Pancreas (tissue), 10 donors: ENCODE results near the gene GRID1. TPM values are rescaled to one million over a fixed set of nuclear protein-coding genes. Genes with fewer than 3 reads are reported as not detected.
A peak's percentile ranks its signal among the peaks of the same experiment; 100 is the strongest.

Experiments
- ATAC-seq, 4 donors: fragments of 200-7000 bp; cut with Tn5 transposase; one replicate each; pipeline versions ENCODE4 v1.8.0 to v1.9.1; 2020; ENCODE audit warnings: mild to moderate bottlenecking in 4 of 4, moderate library complexity in 4 of 4
- DNase-seq, 6 donors: peaks; one replicate each; pipeline ENCODE4 v3.0.0-alpha.2; 2020
- FAIRE-seq: peaks from 2 replicates; lab custom pipeline; 2012; peaks lifted over from hg19 to GRCh38; lab: Jason Lieb, UNC
- H3K27ac ChIP-seq, 4 donors: fragments of 200-600 bp; sonication (generic); 1 replicate in 3 of 4; 2 replicates in 1 of 4; pipeline versions ENCODE4 v1.5.0 to v1.8.0; 2020
- H3K27me3 ChIP-seq, 4 donors: fragments of 200-600 bp; one replicate each; pipeline ENCODE4 v1.8.0; 2021
- H3K36me3 ChIP-seq, 3 donors: fragments of 200-600 bp; sonication (generic) in 1 of 3; one replicate each; pipeline versions ENCODE4 v1.5.0 to v1.8.0; 2020 to 2021
- H3K4me1 ChIP-seq, 3 donors: fragments of 200-600 bp; one replicate each; pipeline ENCODE4 v1.8.0; 2021
- H3K4me3 ChIP-seq, 4 donors: fragments of 200-600 bp; sonication (generic) in 2 of 4; one replicate each; pipeline versions ENCODE4 v1.5.0 to v1.8.0; 2020 to 2021
- H3K9me3 ChIP-seq, 4 donors: fragments of 200-600 bp; one replicate each; pipeline ENCODE4 v1.8.0; 2021
- WGBS, 2 donors: extraction: QIAGEN DNeasy Blood & Tissue Kit; methylation state at CpG; one replicate each; pipeline ENCODE4 v1.1.7; 2013; 5-methylcytosine and 5-hydroxymethylcytosine counted together
- intact Hi-C, 3 donors: fragments of 100-400 bp; cut with DNase I; formaldehyde crosslinking; loops; one replicate each; pipeline versions ENCODE4 v1.11.1 to v1.14.2; 2022
- polyA plus RNA-seq, 2 donors: library from polyadenylated mRNA; stranded (reverse); fragments of 200-250 nt; gene quantifications; one replicate each; pipeline ENCODE4 v1.2.3, GENCODE V29; 2013
- total RNA-seq, 6 donors: library from RNA; stranded (reverse); fragmentation: NEBNext Ultra II Directional in 4 of 6; extraction: Animal tissue kit (Norgen Biotek cat#: 25700) in 4 of 6; gene quantifications; one replicate each; pipeline versions ENCODE4 v1.2.1 to v1.2.4, GENCODE V29; 2021 to 2023
- TF ChIP-seq, protein P1 (sequence below), 4 donors: fragments of 200-600 bp; sonication (generic) in 3 of 4; IDR thresholded peaks; one replicate each; pipeline versions ENCODE4 v1.5.0 to v1.8.0; 2021; ENCODE audit warnings: antibody characterized with exemption in 4 of 4
- donor health status: healthy with polysubstance abuse.
- donor health status: DM: no; HTN: no; CAD: no; lungs with moderate emphysema.
- donor health status: DM: no; HTN: no; CAD: no.
- donor health status: control.
- donor health status: control.
- donor health status: Bipolar disorder and iron deficiency.
- donor health status: DM: yes; HTN: yes; CAD: no.
- donor health status: DM: no; HTN: no; CAD: no.
- donor health status: DM: no; HTN: no; CAD: no.
- donor health status: DM: yes; HTN: yes; CAD: no.

GRID1 gene
- total and polyA plus RNA-seq, 8 donors: 0.05 to 1.5 (median 0.91) TPM

GRCh38 chr10:86218160-86218559 lies 148.4 kb downstream of the GRID1 start:
- Histone ChIP-seq H3K27ac (no peak overlapping the region), H3K4me3 (no peak overlapping the region), H3K9me3 (no peaks in the 10 kb centered on the region), H3K4me1 (no peaks in the 10 kb centered on the region), H3K27me3 (no peaks in the 10 kb centered on the region), H3K36me3 (no peaks in the 10 kb centered on the region)
- no peak for FAIRE-seq
- intact Hi-C loops: no loop called here
- WGBS, 2 donors: 84 to 96% methylated on average over 4 of the region's 4 CpGs
- TF ChIP-seq, protein P1, sequence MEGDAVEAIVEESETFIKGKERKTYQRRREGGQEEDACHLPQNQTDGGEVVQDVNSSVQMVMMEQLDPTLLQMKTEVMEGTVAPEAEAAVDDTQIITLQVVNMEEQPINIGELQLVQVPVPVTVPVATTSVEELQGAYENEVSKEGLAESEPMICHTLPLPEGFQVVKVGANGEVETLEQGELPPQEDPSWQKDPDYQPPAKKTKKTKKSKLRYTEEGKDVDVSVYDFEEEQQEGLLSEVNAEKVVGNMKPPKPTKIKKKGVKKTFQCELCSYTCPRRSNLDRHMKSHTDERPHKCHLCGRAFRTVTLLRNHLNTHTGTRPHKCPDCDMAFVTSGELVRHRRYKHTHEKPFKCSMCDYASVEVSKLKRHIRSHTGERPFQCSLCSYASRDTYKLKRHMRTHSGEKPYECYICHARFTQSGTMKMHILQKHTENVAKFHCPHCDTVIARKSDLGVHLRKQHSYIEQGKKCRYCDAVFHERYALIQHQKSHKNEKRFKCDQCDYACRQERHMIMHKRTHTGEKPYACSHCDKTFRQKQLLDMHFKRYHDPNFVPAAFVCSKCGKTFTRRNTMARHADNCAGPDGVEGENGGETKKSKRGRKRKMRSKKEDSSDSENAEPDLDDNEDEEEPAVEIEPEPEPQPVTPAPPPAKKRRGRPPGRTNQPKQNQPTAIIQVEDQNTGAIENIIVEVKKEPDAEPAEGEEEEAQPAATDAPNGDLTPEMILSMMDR (IDR thresholded peaks at IDR 0.05): no peak
- ATAC-seq: no peak
- DNase-seq: no peak

DNA sequence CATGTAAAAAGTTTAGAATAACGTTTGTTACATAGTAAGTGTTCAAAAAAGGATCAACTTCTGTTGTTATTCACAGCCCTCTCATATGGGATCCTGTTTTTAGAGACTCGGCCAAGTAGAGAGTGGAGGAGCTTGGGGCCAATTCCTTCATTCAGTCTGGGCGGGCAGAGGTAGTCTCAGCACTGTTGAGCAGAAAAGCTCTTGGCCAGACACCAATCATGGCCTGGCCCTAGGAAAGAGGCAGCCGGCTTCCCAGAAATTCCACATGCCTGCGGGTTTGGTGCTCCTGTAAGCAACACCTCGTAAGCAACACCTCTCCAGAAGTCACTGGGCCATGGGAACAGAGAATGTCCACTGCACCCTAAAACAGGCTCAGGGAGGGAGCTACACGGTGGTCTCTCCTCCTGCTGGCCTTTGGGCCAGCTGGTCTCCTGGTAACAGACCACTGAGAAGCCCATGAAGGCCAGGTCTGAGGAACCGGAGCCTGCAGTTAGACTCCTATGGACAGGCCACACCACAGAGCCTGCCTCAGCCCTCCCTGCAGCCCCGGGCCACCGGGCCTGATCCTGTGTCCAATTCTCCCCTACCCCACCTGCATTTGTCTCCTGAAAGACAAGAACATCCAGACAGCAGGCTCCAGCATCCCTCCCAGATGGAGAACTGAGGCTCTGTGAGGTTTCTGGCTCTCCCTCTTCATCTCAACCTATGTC lies 149.1 kb downstream of the GRID1 start:
- H3K9me3 ChIP-seq: no peaks in the 10 kb centered on the region
- ATAC-seq (no peak), DNase-seq (no peak), FAIRE-seq (no peak)
- H3K36me3 ChIP-seq: no peaks in the 10 kb centered on the region
- no peaks in the 10 kb centered on the region for H3K4me1 ChIP-seq
- WGBS, 2 donors: 68 to 73% methylated on average over 10 of the region's 10 CpGs
- no peak overlapping the region for H3K27ac ChIP-seq
- intact Hi-C loops: no loop called here
- no peak overlapping the region for H3K4me3 ChIP-seq
- TF ChIP-seq, protein P1 (IDR thresholded peaks at IDR 0.05): no peak
- no peaks in the 10 kb centered on the region for H3K27me3 ChIP-seq

DNA sequence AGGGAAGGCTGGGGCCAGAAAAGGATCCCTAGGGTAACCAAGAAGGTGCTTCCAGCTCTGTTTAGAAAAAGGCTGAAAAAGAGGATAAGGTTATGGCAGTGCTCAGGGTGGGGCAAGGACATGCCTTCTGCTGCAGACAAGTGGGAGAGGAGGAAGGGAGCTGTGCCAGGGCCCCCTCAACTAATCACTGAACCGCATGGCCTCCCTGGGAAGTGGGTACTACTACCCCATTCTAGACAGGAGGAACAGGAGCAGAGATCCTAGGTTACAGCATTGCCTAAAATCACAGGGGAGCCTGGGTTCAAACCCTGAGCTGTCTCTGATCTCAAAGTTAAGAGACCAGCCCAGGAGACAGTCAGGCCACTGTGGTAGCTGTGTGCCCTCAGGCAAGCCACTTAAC lies 149.7 kb downstream of the GRID1 start:
- no peaks in the 10 kb centered on the region for H3K4me1 ChIP-seq
- H3K27ac ChIP-seq: no peak overlapping the region
- DNase-seq (peak in 1 of 6 donors; percentile 20), FAIRE-seq (no peak), ATAC-seq (no peak)
- no peaks in the 10 kb centered on the region for H3K9me3 ChIP-seq
- no peaks in the 10 kb centered on the region for H3K36me3 ChIP-seq
- H3K27me3 ChIP-seq: no peaks in the 10 kb centered on the region
- H3K4me3 ChIP-seq: no peak overlapping the region
- intact Hi-C loops: no loop called here
- WGBS, 2 donors: 87 to 100% methylated on average over 1 of the region's 1 CpG
- TF ChIP-seq, protein P1 (IDR thresholded peaks at IDR 0.05): no peak

DNA sequence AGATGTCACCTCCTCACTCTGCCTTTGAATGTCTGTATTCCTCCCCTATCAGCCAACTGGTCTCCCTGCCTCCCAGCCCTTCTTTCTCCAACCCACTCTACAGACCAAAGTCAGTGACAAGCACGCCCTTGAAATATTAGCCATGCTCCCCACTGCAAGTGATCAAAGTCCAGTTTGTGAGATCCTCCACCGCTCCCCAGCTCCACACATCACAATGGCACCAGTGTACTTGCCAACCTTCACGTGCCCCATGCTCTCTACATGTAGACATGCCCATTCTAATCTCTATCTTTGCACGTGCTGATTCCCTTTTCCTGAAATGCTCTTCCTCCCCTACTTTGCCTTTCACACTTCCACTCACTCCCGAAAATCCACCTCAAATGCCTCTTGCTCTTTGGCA lies 150.9 kb downstream of the GRID1 start:
- H3K36me3 ChIP-seq: no peaks in the 10 kb centered on the region
- H3K27me3 ChIP-seq: no peaks in the 10 kb centered on the region
- H3K27ac ChIP-seq: no peak overlapping the region
- no peaks in the 10 kb centered on the region for H3K4me1 ChIP-seq
- intact Hi-C loops: no loop called here
- no peak for DNase-seq
- no peak overlapping the region for H3K4me3 ChIP-seq
- ATAC-seq: no peak
- FAIRE-seq: no peak
- WGBS, 2 donors: 51 to 55% methylated on average over 5 of the region's 5 CpGs
- no peaks in the 10 kb centered on the region for H3K9me3 ChIP-seq
- TF ChIP-seq, protein P1 (IDR thresholded peaks at IDR 0.05): no peak

- intact Hi-C loops: no loop called here
- ATAC-seq (no peak), FAIRE-seq (no peak), DNase-seq (no peak)
- H3K4me3 ChIP-seq: no peak overlapping the region
- H3K36me3 ChIP-seq: no peaks in the 10 kb centered on the region
- H3K27ac ChIP-seq: no peak overlapping the region
- no peaks in the 10 kb centered on the region for H3K27me3 ChIP-seq
- no peaks in the 10 kb centered on the region for H3K9me3 ChIP-seq
- TF ChIP-seq, protein P1 (IDR thresholded peaks at IDR 0.05): no peak
- 65 to 79% methylated on average over 4 of the region's 4 CpGs for WGBS, 2 donors
- no peaks in the 10 kb centered on the region for H3K4me1 ChIP-seq
Observed at GRCh38 chr10:86215046-86215445, 151.5 kb downstream of the GRID1 start.
